Measurements from ENCODE around the gene PLD1.

The PLD1 gene

GRCh38 chr3:171812811-171813210 is 2.5 kb upstream of the PLD1 start:
- Histone ChIP-seq H3K27me3 (ENCODE audit: insufficient read depth, low read length) (peaks cover 40% of the 10 kb centered on the region), H3K9me3 (ENCODE audit: insufficient read depth, low read depth, low read length) (no peaks in the 10 kb centered on the region), H3K4me3 (ENCODE audit: low read length) (no peak overlapping the region), H3K27ac (ENCODE audit: low read depth, low read length) (no peak overlapping the region), H3K9ac (ENCODE audit: low read depth, low read length) (no peak overlapping the region), H3K36me3 (ENCODE audit: insufficient read depth, low read length) (no peaks in the 10 kb centered on the region), H3K4me1 (ENCODE audit: insufficient read depth, low read length) (0 out of 2 replicates have a peak, but pooled peaks cover 4% of the 10 kb centered on the region)
- WGBS: 100% methylated on average over 1 of the region's 2 CpGs

DNA sequence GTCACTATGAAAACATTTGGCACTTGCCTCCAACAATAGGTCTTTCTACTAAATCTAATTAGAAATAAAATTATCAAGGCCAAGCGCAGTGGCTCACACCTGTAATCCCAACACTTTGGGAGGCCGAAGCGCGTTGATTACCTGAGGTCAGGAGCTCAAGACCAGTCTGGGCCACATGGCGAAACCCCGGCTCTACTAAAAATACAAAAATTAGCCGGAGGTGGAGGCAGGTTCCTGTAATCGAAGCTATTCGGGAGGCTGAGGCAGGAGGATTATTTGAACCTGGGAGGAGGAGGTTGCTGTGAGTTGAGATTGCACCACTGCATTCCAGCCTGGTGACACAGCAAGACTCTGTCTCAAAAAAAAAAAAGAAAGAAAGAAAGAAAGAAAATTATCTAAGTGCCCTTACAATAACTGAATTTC is 1.6 kb upstream of the PLD1 start:
- H3K9ac ChIP-seq (ENCODE audit: low read depth, low read length): no peak overlapping the region
- H3K27me3 ChIP-seq (ENCODE audit: insufficient read depth, low read length): peaks cover 40% of the 10 kb centered on the region
- H3K27ac ChIP-seq (ENCODE audit: low read depth, low read length): no peak overlapping the region
- WGBS: 97% methylated on average over 9 of the region's 9 CpGs
- H3K4me1 ChIP-seq (ENCODE audit: insufficient read depth, low read length): 0 out of 2 replicates have a peak, but pooled peaks cover 4% of the 10 kb centered on the region
- H3K9me3 ChIP-seq (ENCODE audit: insufficient read depth, low read depth, low read length): no peaks in the 10 kb centered on the region
- no peak overlapping the region for H3K4me3 ChIP-seq (ENCODE audit: low read length)
- no peaks in the 10 kb centered on the region for H3K36me3 ChIP-seq (ENCODE audit: insufficient read depth, low read length)

DNA sequence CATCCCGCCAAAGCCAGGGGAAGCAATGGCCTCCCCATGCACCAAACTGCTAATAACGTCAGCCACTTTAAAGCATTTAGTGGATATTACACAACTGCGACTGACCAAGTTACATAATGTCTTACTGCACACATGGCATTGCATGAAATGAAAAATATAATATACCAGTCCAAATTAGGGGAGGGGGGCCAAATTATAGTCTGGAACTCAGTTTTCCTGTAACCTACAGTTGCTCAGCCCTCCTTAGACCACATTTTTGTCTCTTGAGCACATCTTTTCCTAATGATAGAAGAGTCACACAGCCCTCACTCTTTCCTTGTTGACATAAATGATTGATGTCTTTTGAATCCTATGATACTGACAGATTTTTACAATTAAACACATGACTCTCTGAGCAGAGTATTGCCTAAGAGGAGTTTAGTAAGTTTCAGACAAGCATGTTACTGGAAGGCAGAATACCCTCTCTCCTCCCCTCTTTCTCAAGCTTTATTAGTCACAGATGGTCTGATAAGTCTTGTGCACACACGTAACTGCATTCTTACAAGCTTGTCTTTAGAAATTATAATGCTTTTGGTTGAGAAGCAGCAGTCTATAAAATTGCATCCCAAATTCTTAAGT is 1.1 kb upstream of the PLD1 start:
- H3K4me3 ChIP-seq (ENCODE audit: low read length): peak overlapping the region; percentile 60; the same call in 1 of the 2 replicates
- H3K27me3 ChIP-seq (ENCODE audit: insufficient read depth, low read length): peaks cover 40% of the 10 kb centered on the region
- H3K9ac ChIP-seq (ENCODE audit: low read depth, low read length): no peak overlapping the region
- WGBS: 92% methylated on average over 4 of the region's 4 CpGs
- 0 out of 2 replicates have a peak, but pooled peaks cover 4% of the 10 kb centered on the region for H3K4me1 ChIP-seq (ENCODE audit: insufficient read depth, low read length)
- no peaks in the 10 kb centered on the region for H3K36me3 ChIP-seq (ENCODE audit: insufficient read depth, low read length)
- H3K27ac ChIP-seq (ENCODE audit: low read depth, low read length): no peak overlapping the region
- no peaks in the 10 kb centered on the region for H3K9me3 ChIP-seq (ENCODE audit: insufficient read depth, low read depth, low read length)

- WGBS: 21% methylated on average over 22 of the region's 22 CpGs
- Histone ChIP-seq H3K4me1 (ENCODE audit: insufficient read depth, low read length) (0 out of 2 replicates have a peak, but pooled peaks cover 4% of the 10 kb centered on the region), H3K4me3 (ENCODE audit: low read length) (peak overlapping the region; percentile 60), H3K9me3 (ENCODE audit: insufficient read depth, low read depth, low read length) (no peaks in the 10 kb centered on the region), H3K27me3 (ENCODE audit: insufficient read depth, low read length) (peaks cover 40% of the 10 kb centered on the region), H3K27ac (ENCODE audit: low read depth, low read length) (no peak overlapping the region), H3K9ac (ENCODE audit: low read depth, low read length) (no peak overlapping the region), H3K36me3 (ENCODE audit: insufficient read depth, low read length) (no peaks in the 10 kb centered on the region)
Measured at GRCh38 chr3:171810629-171811294, 479 bp upstream of the PLD1 start.

DNA sequence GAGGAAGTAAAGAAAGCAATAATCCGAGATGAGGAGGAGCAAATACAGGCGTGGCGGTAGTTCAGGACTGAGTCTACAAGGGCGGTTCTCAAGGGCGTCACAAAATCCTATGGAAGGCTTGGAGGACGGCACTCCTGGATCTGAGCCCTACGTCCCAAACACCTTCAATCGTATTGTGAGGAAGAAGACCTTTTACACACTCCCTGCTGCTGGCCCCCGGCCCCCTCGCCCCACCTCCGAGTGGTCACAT is 747 bp downstream of the PLD1 start:
- Histone ChIP-seq H3K9me3 (ENCODE audit: insufficient read depth, low read depth, low read length) (no peaks in the 10 kb centered on the region), H3K27me3 (ENCODE audit: insufficient read depth, low read length) (peaks cover 40% of the 10 kb centered on the region), H3K9ac (ENCODE audit: low read depth, low read length) (no peak overlapping the region; the same call in 1 of the 2 replicates), H3K4me1 (ENCODE audit: insufficient read depth, low read length) (0 out of 2 replicates have a peak, but pooled peaks cover 4% of the 10 kb centered on the region), H3K4me3 (ENCODE audit: low read length) (peak overlapping the region; percentile 60), H3K27ac (ENCODE audit: low read depth, low read length) (no peak overlapping the region), H3K36me3 (ENCODE audit: insufficient read depth, low read length) (no peaks in the 10 kb centered on the region)
- 6% methylated on average over 11 of the region's 11 CpGs for WGBS

- Histone ChIP-seq H3K27ac (ENCODE audit: low read depth, low read length) (no peak overlapping the region), H3K9me3 (ENCODE audit: insufficient read depth, low read depth, low read length) (no peaks in the 10 kb centered on the region), H3K27me3 (ENCODE audit: insufficient read depth, low read length) (peaks cover 40% of the 10 kb centered on the region), H3K4me1 (ENCODE audit: insufficient read depth, low read length) (0 out of 2 replicates have a peak, but pooled peaks cover 4% of the 10 kb centered on the region), H3K9ac (ENCODE audit: low read depth, low read length) (no peak overlapping the region), H3K4me3 (ENCODE audit: low read length) (no peak overlapping the region), H3K36me3 (ENCODE audit: insufficient read depth, low read length) (no peaks in the 10 kb centered on the region)
- WGBS: 97% methylated on average over 6 of the region's 6 CpGs
Measured at GRCh38 chr3:171807806-171808205, 2.5 kb downstream of the PLD1 start.

- Histone ChIP-seq H3K27ac (ENCODE audit: low read depth, low read length) (no peak overlapping the region), H3K9ac (ENCODE audit: low read depth, low read length) (no peak overlapping the region), H3K4me3 (ENCODE audit: low read length) (no peak overlapping the region), H3K27me3 (ENCODE audit: insufficient read depth, low read length) (peaks cover 37% of the 10 kb centered on the region), H3K9me3 (ENCODE audit: insufficient read depth, low read depth, low read length) (no peaks in the 10 kb centered on the region), H3K4me1 (ENCODE audit: insufficient read depth, low read length) (0 out of 2 replicates have a peak, but pooled peaks cover 4% of the 10 kb centered on the region), H3K36me3 (ENCODE audit: insufficient read depth, low read length) (no peaks in the 10 kb centered on the region)
- 89% methylated on average over 5 of the region's 7 CpGs for WGBS
Measured at GRCh38 chr3:171807129-171807675, 3.1 kb downstream of the PLD1 start.

DNA sequence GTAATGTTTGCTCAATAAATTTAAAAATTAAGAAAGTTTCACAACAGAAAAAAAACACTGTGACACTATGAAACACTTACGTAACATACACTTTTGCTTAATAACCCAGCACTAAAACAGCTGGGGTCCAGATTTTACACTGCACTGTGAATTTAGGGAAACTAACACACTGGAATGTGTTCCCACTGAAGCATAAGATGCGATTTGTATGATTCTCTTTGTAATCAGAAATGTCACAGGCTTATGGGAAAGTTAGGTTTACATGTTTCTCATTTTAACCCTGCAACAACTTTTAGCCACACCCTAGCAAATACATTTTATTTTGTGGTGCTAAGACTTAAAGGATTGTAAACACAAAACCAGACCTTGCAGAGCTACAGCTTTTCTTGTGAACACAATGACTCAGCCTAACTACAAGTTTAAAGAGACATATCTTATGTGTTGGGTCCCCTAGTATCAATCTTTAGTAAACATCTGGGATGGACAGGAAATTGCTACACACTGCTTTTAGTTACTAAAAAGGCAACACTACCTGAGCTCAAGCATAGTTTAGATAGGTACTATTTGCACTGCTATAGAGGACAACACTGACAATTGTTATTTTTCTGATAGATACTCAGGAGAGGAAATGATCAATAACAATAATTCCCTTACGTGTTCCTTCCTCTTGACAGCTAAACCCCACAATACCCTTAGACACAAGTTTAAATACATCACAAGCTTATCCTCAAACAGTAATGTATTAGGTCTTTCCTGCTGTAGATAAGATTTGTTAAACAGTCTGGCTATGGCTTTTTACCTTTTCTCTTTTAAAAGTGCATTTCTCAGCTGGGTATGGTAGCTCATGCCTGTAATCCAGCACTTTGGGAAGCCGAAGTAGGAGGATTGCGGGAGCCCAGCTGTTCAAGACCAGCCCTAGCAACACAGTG is 3.8 kb downstream of the PLD1 start:
- no peak overlapping the region for H3K27ac ChIP-seq (ENCODE audit: low read depth, low read length)
- peaks cover 30% of the 10 kb centered on the region for H3K27me3 ChIP-seq (ENCODE audit: insufficient read depth, low read length)
- no peak overlapping the region for H3K4me3 ChIP-seq (ENCODE audit: low read length)
- no peaks in the 10 kb centered on the region for H3K9me3 ChIP-seq (ENCODE audit: insufficient read depth, low read depth, low read length)
- no peak overlapping the region for H3K9ac ChIP-seq (ENCODE audit: low read depth, low read length)
- WGBS: 92% methylated on average over 5 of the region's 5 CpGs
- H3K36me3 ChIP-seq (ENCODE audit: insufficient read depth, low read length): no peaks in the 10 kb centered on the region
- 0 out of 2 replicates have a peak, but pooled peaks cover 4% of the 10 kb centered on the region for H3K4me1 ChIP-seq (ENCODE audit: insufficient read depth, low read length)

GRCh38 chr3:171805687-171806086 is 4.6 kb downstream of the PLD1 start:
- H3K27ac ChIP-seq (ENCODE audit: low read depth, low read length): no peak overlapping the region
- 92% methylated on average over 2 of the region's 3 CpGs for WGBS
- no peak overlapping the region for H3K9ac ChIP-seq (ENCODE audit: low read depth, low read length)
- peaks cover 22% of the 10 kb centered on the region for H3K27me3 ChIP-seq (ENCODE audit: insufficient read depth, low read length)
- no peaks in the 10 kb centered on the region for H3K9me3 ChIP-seq (ENCODE audit: insufficient read depth, low read depth, low read length)
- H3K4me1 ChIP-seq (ENCODE audit: insufficient read depth, low read length): 0 out of 2 replicates have a peak, but pooled peaks cover 1% of the 10 kb centered on the region
- no peaks in the 10 kb centered on the region for H3K36me3 ChIP-seq (ENCODE audit: insufficient read depth, low read length)
- H3K4me3 ChIP-seq (ENCODE audit: low read length): no peak overlapping the region

- Histone ChIP-seq H3K9me3 (ENCODE audit: insufficient read depth, low read depth, low read length) (no peaks in the 10 kb centered on the region), H3K27me3 (ENCODE audit: insufficient read depth, low read length) (peaks cover 13% of the 10 kb centered on the region), H3K4me3 (ENCODE audit: low read length) (no peak overlapping the region), H3K9ac (ENCODE audit: low read depth, low read length) (no peak overlapping the region), H3K27ac (ENCODE audit: low read depth, low read length) (no peak overlapping the region), H3K4me1 (ENCODE audit: insufficient read depth, low read length) (no peaks in the 10 kb centered on the region), H3K36me3 (ENCODE audit: insufficient read depth, low read length) (no peaks in the 10 kb centered on the region)
- WGBS: 89% methylated on average over 6 of the region's 6 CpGs
Measured at GRCh38 chr3:171804618-171805389, 5.5 kb downstream of the PLD1 start.

Measured in HUES64 (cell line).